NCI-H2196 treated with DMSO at 0.1 percent for 48 hours (cell line): Measurements from ENCODE around the gene GSE1.

Experiments
- DNase-seq: peaks from one replicate; lab custom pipeline; 2025; ENCODE audit not compliant: unreplicated experiment; lab: John Stamatoyannopoulos, UW

Gene GSE1

DNA sequence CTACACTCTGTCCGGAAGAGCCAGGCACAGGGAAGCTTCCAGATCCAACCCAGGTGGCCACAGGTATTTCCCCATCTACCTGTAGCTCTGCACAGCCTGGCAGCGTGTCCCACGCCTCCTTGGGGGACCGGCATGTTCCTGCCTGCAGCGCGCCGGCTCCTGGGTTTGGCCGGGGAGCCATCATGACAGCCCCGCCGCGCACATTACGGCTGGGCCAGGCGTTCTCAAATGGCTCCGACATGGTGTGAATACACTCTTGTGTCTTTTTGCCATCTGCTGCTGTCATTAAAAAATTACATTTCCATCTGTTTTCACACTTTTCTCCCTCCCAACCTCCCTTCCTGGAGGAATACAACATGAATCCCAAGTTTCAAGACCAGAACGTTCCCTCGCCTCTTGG lies 83.7 kb downstream of the GSE1 start:
- DNase-seq, result no peak

DNA sequence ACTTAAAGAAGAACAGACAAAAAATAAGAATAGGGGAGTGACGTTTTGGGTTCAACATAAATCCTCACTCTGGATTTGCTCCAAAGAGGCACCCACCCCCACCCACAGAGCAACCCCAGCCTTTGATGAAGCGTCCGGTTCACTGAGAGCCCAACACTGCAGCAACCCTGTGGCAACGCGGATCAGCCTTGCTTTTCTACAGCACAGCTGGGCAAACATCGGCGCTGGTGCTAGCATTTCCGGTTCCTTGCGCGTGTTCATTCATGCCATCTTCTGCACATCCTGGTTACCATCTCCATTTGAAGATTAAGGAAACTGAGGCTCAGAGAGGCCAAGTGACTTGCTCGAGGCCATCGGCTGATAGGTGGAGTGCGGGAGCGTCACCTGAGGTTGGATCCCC lies 84.3 kb downstream of the GSE1 start:
- DNase-seq, result no peak

DNA sequence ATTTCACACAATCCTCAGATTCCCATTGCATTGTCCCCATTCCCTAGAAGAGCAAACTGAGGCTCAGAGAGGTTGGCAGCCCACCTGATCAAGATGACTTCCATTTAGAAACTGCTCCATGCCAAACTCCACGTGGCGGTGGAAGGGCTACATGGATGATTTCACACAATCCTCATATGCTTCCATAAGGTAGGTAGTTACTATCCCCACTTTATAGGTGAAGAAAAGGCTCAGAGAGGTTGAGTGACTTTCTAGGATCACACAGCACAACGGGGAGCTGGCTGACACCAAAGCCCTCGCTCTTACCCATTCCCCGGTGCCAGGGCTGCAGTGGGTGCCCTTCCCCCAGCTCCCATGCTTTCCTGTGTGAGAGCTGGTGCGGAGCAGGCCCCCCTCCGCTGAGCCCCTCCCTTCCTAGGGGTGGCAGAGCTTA lies 85.4 kb downstream of the GSE1 start:
- no peak for DNase-seq

DNA sequence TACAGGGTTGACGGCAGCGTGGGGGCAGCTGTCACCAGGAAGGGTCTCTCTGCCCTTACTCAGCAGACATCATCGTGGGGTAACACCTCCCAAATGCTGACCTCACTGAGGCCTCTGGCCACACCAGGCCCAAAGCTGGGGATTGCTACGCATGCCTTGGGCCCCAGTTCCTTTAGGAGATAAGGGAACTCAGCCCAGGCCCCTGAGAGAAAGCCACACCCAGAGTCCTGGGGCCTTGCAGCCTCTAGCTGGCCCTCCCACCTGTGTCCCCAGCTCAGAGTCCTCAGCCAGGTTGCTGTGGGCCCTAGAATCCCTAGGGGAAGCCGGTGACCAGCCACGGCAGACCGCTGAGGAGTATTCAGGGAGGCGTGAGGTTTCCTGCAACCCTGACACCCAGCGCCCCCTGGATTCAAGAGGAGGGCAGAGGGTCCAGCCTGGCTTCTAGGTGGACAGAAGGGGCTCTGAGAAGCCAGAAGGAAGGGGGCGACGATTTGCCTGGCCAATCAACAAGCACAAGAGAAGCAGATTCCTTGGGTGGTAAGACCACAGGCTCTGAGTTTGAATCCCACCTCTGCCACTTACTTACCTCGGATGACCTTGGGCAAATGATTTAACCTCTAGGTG lies 85.9 kb downstream of the GSE1 start:
- DNase-seq, result no peak

DNA sequence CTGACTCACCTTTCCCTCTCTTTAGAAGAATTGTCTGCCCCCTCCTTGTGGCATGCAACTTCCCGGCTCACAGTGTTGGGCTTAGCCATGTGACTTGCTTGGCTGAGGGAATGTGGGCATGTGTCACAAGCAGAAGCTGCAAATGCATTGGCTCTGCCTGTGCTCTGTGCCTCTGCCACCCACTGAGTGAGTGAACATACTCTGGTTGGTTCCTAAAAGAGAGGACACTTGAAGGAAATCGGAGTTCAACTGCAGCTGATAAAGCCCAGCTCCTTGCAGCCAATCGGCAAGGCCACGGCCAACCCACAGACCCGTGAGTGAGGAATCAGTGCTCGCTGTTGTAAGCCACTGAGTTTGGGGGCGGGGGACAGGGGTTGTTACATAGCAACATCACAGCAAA lies 86.5 kb downstream of the GSE1 start:
- DNase-seq, result no peak

DNA sequence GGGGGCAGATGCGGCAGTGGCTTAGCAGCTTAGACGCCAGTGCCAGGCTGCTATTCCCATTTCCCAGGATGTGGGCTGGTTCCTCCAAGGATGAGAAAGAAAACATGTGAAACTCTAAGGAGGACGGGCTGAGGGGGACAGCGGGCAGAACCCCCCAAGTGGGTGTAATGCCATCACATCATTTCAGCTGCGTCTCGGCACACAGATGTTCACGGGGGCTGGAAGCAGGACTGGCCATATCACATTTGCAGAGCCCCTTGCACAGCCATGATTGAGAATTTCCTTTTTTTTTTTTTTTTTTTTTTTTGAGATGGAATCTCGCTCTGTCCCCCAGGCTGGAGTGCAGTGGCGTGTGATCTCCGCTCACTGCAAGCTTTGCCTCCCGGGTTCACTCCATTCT lies 90.9 kb downstream of the GSE1 start:
- DNase-seq, result no peak

DNA sequence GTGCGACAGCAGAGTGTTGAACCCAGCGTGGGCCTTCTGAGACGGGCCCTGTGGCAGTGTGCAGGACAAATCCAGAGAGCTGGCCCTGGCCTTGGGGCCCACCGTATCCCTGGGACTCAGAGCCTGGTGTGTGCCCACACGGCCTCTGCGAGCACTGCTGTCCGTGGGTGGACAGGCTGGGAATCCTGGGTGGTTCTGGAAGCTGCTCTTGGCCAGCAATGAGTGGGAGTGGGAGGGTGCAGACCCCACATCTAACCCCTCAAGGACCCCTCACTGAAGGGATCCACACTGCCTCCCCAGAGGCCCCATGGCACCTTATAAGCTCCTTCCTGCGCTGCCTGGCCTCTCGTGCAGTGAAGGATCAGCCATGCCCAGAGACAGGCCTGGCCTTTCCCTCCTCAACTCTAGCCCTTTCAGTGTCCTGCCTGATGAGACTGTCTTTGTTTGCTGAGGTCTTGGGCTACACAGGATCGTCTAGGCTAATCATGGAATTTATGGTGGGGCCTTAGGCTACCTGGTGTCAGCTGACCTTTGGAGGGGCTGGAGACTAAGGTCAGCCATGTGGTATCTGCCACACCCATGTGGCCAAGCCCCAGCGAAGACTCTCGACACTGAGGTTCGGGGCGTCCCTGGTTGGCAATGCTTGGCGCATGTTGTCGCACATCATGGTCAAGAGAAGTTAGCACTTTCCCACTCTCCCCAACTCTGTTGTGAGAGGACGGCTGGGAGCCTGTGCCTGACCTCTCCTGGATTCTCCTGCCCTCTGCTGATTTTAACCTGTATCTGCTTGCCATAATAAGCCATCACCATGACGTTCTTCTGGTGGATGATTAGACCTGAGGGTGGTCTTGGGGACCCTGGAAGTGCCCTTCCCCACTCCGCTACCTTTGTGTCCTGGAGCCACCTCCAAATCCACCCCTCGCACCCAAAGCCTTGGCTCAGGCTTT lies 92.1 kb downstream of the GSE1 start:
- DNase-seq, result no peak

DNA sequence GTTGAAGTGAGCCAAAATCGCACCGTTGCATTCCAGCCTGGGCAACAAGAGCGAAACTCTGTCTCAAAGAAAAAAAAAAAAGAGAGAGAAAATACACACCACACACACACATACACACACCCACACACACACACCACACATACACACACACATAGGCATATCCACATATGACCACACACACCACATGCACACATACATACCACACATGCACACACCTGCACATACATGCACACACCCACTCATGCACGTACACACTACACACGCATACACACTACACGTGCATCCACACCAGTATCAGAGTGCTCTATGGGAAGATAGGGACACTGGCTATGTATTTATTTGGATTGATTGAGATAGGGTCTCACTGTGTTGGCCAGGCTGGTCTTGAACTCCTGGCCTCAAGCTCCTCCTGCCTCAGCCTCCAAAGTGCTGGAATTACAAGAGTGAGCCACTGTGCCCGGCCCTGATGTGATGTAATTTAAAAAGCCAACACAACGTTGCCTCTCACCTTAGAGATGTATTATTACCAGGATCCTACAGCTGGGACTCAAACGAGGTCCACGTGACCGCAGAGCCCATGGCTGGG lies 93.4 kb downstream of the GSE1 start:
- DNase-seq, result no peak

DNA sequence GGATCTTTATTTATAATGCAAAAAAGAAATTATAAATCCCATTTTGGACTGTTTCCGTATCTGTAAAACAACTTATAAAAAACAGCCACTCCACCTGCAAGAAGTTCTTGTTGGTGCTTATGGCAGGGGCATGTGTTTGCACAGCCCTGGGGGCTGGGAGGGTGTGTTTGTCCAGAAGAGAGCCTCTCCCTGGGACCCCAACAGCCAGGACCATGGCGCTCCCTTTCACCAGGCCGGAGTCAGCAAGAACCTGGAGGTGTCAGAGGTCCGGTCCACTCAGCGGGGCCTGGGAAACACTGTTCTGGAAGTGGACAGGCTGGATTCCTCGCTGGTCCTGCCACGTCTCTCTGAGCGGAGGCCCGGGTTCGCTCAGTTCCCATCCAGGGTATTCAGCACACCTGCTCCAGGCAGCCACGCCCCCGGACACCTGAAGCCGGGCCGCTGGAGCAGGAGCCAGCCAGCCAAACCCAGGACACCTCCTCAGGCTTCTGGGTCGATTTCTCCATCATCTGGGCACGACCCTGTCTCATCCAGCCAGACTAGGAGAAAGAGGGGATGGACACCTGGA lies 94.5 kb downstream of the GSE1 start:
- no peak for DNase-seq

DNA sequence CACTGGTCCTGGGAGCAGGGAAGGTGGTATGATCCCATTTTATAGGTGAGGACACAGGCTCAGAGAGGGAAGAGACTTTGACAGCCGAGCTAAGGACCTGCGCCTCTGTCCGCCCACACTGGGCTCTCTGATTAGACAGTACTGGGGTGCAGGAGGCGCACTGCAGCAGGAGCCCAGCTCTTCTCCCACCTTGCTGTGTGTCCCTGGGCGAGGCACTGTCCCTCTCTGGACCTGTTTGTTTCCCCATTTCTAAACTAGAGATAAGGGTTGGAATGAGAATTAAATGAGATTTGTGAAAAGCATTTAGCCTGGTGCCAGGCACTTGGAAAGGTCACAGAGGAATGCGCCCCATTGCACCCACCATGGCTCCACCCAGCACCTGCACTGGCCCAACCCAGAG lies 95.2 kb downstream of the GSE1 start:
- DNase-seq, result no peak

DNA sequence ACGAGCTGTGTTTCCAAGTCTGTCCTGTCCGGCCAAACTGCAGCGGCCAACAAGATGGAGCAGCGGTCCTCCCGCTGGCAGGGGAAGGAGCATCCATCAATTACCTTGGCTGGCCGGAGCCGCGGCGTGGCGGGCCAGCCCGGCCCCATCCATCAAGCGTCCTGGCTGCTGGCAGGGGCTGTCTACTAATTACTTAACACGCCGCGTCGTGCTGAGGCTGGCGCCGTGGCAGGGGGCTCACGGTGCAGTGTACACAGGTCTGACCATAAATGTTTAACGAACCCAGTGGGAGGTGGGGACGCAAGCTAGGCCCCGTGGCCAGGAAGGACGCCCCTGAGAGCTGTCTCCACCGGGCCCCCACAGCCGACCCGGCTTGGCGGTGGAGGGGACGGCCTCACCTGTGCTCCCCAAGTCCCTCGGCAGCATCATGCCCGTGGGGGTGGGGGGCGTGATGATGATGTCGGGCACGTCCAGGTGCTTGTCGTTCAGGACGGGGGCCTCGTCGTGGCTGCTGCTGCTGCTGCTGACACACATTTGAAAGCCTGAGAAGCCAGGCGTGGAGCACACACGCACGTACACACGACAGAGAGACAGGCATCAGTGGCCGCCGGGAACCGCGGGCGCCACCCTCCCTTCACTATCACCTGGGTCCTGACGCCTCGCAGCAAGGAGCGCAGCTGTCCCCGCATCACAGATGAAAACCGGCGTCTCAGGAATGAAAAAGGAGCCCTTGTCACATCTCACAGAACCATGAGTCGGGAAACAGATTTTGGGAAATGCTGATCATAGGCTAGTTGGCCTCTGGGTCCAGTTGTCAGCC lies 96.9 kb downstream of the GSE1 start:
- DNase-seq, result no peak

DNA sequence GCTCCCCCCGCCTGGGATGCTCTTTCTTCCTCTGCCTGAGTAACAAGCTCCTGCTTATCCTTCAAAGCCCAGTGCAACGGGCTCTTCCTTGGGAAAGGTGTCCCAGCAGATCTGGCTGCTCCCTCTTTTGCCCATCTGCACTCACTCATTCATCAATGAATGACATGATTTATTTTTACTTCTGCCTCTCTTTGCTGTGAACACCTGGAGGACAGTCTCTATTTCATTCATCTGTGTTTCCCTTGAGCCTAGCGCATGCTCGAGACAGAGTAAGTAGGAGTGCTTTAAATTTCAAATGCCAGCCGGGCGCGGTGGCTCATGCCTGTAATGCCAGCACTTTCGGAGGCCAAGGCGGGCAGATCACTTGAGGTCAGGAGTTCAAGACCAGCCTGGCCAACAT lies 97.6 kb downstream of the GSE1 start:
- DNase-seq, result no peak

DNA sequence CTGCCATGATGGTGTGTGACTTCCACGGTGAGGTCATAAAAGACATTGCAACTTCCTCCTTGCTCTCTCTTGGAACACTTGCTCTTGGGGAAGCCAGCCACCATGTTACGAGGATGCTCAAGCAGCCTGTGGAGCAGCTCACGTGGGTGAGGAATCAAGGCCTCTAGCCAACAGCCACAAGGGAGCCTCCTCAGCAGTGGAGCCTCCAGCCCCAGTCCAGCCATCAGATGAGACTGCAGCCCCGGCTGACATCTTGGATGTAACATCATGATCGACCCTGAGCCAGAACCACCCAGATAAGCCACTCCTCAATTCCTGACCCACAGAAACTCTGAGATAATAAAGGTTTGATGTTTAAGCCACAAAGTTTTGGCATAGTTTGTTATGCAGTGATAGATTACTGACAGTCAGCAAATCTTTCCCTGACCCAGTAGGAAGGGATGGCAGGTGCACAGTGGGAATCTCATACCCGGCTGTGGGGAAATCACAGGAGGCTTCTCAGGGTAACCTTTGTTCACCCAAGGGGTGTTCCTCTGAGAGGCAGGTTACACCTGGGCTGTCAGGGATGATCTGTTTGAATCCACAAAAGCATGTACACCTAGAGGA lies 99.0 kb downstream of the GSE1 start:
- no peak for DNase-seq

DNA sequence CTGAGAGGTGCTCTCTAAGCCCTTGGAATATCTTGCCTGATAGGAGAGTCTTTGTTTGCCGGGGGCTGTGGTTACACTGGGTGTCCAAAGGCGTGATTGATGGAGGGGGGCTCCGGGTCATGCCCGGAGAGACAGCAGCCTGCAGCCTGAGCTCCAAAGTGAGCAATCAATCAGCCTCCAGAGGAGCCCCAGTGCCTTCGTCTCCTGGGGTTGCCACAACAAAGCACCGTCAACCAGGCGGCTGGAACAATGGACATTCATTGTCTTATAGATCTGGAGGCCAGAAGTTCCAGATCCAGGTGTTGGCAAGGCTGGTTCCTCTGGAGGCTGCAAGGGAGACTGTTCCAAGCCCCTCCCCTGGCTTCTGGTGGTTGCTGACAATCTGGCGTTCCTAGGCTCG lies 99.7 kb downstream of the GSE1 start:
- no peak for DNase-seq

DNA sequence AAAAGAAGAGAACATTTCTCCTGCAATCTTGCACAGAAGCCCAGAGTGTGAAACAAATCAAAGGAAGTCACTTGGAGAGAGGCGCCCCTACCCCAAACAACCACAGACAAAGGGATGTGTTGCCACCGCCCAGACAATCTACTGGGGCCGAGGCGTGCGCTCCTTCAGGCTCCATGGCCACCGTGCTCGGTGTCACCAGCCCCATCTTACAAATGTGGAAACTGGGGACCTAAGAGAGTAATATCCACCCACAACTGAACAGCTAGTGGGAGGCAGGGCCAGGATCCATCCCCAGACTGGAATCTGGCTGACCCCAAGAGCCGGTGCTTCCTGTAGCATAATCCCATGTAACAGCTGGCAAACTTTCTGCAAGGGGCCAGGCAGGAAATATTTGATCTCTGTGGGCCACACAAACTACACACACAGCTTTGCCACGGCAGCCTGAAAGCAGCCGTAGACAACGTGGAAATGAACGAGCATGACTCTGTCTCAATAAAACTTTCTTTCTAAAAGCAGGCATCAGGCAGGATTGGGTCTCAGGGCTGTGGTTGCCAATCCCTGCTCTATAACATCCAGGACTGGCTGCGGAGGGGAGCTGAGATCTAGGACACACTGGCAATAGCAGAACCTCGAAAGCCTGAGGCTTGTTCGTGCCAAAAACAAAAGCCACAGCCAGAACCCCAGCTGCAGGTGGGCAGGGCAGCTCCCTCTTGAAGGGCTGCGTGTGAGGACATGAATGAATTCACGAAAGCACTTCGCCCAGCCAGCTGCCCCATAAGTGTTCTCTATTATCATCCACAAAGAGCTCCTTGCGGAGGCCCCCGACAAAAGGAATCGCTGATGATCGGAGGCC lies 102.3 kb downstream of the GSE1 start:
- peak; percentile 24 for DNase-seq

DNA sequence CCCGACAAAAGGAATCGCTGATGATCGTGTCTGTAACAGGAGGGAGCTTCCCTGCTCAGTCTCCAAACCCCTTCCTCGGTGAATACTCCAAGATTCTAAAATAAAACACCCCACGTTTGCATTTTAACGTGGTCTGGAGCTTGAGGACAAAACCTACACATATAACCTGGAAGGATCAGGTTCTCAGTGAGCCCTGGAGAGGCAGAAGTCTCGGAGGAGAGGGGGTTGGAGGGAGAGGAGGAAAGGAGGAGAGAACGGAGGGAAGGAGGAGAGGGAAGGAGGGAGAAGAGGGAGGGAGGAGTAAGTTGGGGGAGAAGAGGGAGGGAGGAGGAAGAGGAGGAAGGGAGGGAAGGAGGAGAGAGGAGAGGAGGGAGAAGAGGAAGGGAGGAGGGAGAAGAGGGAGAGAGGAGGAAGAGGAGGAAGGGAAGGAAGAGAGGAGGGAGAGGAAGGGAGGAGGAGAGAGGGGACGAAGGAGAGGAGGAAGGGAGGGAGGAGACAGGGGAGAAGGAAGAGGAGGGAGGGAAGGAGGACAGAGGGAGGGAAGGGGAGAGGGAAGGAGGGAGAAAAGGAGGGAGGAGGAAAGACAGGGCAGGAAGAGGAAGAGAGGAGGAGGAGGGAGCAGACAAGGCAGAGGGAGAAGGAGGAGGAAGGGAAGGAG lies 103.0 kb downstream of the GSE1 start:
- no peak for DNase-seq

DNA sequence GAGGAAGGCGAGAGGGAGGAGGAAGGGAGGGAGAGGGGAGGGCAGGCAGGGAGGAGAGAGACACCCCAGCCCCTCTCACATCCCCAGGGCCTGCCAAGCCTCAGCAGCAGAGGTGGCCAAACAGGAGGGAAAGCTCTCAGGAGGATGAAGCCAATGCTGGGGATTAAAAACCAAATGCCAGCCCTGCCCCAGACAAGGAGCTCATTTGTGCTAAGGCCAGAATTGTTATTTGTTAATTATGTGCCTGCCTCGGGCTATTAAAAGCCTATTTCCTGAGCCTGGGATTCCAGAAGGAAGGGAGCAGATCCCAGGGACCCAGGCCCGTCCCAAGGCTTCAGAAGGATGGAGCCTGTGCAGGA lies 103.5 kb downstream of the GSE1 start:
- no peak for DNase-seq

DNA sequence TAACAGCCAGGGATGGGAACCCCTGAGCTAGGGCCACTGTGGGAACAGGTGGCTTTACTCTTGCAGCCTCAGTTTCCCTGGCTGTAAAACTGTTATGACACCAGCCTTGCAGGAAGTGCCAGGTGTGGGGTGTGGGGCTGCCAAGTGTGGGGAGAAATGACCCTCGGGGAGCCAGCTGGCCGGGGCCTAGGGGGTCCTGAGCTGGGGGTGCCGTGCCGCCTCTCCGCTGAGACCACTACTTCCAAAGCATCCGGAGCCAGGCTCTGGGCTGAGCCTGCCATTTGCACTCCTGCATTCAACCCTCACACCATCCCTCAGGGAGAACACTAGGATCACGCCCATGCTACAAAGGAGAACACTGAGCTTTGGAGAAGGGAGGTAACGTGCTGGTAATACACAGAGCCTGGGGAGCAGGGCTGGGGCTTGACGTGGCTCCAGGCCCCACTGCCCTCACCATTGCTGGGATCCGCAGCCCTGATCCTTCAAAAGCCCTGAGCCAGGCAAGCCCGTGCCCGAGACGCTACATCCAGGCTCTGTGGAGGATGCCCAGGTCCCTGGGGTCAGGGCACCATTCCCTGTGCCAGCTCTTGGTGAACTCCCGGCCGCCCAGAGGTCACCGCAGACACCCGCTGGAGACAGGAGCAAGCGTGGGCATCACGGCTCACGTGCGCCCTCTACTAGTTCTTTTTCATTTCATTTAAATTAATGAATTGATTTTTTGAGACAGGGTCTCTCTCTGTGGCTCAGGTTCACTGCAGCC lies 104.5 kb downstream of the GSE1 start:
- peak; percentile 8 for DNase-seq

DNA sequence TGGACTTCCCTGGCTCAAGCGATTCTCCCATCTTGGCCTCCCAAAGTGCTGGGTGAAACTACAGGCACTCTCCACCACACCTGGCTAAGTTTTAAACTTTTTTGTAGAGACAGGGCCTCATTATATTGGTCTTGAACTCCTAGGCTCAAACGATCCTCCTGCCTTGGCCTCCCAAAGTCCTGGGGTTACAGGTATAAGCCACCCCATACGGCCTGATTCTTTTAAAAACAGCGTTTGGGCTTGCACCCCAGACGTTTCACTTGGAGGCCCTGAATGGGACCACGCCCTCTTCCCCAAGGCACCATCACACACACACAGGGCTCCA lies 105.0 kb downstream of the GSE1 start:
- DNase-seq, result no peak
